Heart left ventricle (tissue), 16 donors: Measurements from ENCODE around the gene SNAP25. TPM values are rescaled to one million over a fixed set of nuclear protein-coding genes. Genes with fewer than 3 reads are reported as not detected.

Source experiments
- ATAC-seq, 4 donors: fragments of 200-7000 bp; cut with Tn5 transposase; one replicate each; pipeline ENCODE4 v1.9.1; 2020 to 2022; ENCODE audit warnings: moderate library complexity in 4 of 4, mild to moderate bottlenecking in 3 of 4, moderate number of reproducible peaks in 1 of 4
- DNase-seq, 5 donors: peaks; one replicate each; pipeline ENCODE4 v3.0.0-alpha.2; 2020
- H3K27ac ChIP-seq, 12 donors: fragments of 200-600 bp; sonication (generic) in 4 of 12; one replicate each; pipeline versions ENCODE4 v1.5.0 to v1.8.0; 2016 to 2022; ENCODE audit warnings: mild to moderate bottlenecking in 2 of 12
- H3K27me3 ChIP-seq, 9 donors: fragments of 200-600 bp; sonication (generic) in 2 of 9; one replicate each; pipeline versions ENCODE4 v1.5.1 to v1.8.0; 2016 to 2022; ENCODE audit warnings: mild to moderate bottlenecking in 3 of 9
- H3K36me3 ChIP-seq, 9 donors: fragments of 200-600 bp; sonication (generic) in 2 of 9; one replicate each; pipeline versions ENCODE4 v1.5.0 to v1.8.0; 2018 to 2022; ENCODE audit warnings: mild to moderate bottlenecking in 2 of 9
- H3K4me1 ChIP-seq, 12 donors: fragments of 200-600 bp; sonication (generic) in 4 of 12; one replicate each; pipeline versions ENCODE4 v1.5.0 to v1.8.0; 2016 to 2022; ENCODE audit warnings: mild to moderate bottlenecking in 3 of 12
- H3K4me3 ChIP-seq, 12 donors: fragments of 200-600 bp; sonication (generic) in 4 of 12; one replicate each; pipeline versions ENCODE4 v1.5.0 to v1.8.0; 2017 to 2022; ENCODE audit warnings: mild to moderate bottlenecking in 9 of 12, moderate library complexity in 4 of 12
- H3K9me3 ChIP-seq, 12 donors: fragments of 200-600 bp; sonication (generic) in 4 of 12; one replicate each; pipeline versions ENCODE4 v1.5.0 to v1.8.0; 2016 to 2022; ENCODE audit warnings: mild to moderate bottlenecking in 1 of 12
- POLR2A ChIP-seq, 2 donors: fragments of 450-650 bp; IDR thresholded peaks; one replicate each; pipeline ENCODE4 v1.6.1; 2017; ENCODE audit warnings: antibody characterized with exemption in 2 of 2, mild to moderate bottlenecking in 2 of 2, moderate library complexity in 2 of 2
- WGBS, 4 donors: extraction: QIAGEN DNeasy Blood & Tissue Kit in 2 of 4; methylation state at CpG; one replicate each; pipeline versions ENCODE4 v1.1.5 to v1.1.7; 2013 to 2018; 5-methylcytosine and 5-hydroxymethylcytosine counted together
- intact Hi-C, 10 donors: fragments of 100-400 bp; cut with DNase I; formaldehyde crosslinking; loops; one replicate each; pipeline versions ENCODE4 v1.11.1 to v1.14.2; 2022
- polyA plus RNA-seq, 2 donors: library from polyadenylated mRNA; stranded (reverse); fragments of 200-250 nt; gene quantifications; one replicate each; pipeline ENCODE4 v1.2.3, GENCODE V29; 2013
- total RNA-seq, 9 donors: library from RNA; depleted of rRNA in 2 of 9; stranded (reverse); fragments of >200 nt in 2 of 9; fragmentation: NEBNext Ultra II Directional in 3 of 9; extraction: Animal tissue kit (Norgen Biotek cat#: 25700) in 3 of 9; gene quantifications; one replicate each; pipeline versions ENCODE4 v1.1.0 to v1.2.4, GENCODE V29; 2016 to 2023
- TF ChIP-seq, protein P1 (sequence below), 12 donors: fragments of 200-600 bp; sonication (generic) in 4 of 12; IDR thresholded peaks; one replicate each; pipeline versions ENCODE4 v1.5.0 to v1.8.0; 2018 to 2022; ENCODE audit warnings: antibody characterized with exemption in 12 of 12, mild to moderate bottlenecking in 5 of 12
- donor health status: ischemic (EF 13 %, LVEDD 7.1; RV severe dilation, severe dysfunction).
- donor health status: healthy with polysubstance abuse.
- donor health status: DM: no; HTN: yes; CAD: no.
- donor health status: DM: no; HTN: no; CAD: no.
- donor health status: ischemic (EF 25% LVEDD 6.9; RV normal size, moderate dysfunction).
- donor health status: ischemic (EF 25% LVEDD 5.7; RV mildly dilated, moderate dysfunction).
- donor health status: healthy.
- donor health status: DM: yes; HTN: yes; CAD: no.
- donor health status: ischemic (EF 35%, LVEDD 5.7; RV mildly dilated, moderate dysfunction).
- donor health status: nonischemic (EF 11% LVEDD 7.7; RV severe dilation, severe dysfunction).
- donor health status: DM: yes; HTN: yes; CAD: no.
- donor health status: PGD.
- donor health status: ischemic (EF 29% LVEDD 5.4; RV normal size, mild dysfunction).
- donor health status: nonischemic (EF 23%, LVEDD 6.1; RV moderate dilation, normal function).

The SNAP25 gene
- total and polyA plus RNA-seq, 11 donors = 0.10 to 0.91 (median 0.40) TPM; not detected in 5

DNA sequence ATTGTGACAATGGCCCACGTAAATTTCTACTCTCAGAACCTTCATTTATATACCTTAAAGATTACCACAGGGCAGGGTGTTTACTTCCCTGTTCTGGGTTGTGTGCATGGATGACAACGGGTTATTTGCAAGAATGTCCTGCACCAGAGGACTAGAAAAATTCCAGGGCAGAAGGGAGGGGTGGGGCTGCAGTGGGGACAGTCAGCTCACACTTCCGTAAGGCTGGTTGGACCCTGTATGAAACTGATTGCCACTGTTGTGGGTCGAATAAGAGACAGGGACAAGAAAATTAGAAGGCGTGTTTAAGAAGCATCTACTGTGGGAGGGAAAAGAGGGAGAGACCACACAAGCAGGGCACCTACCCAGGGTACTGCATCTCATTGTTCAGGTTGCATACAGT, 96.5 kb downstream of the SNAP25 start:
- 53 to 60% (median 56%) methylated on average over 5 of the region's 5 CpGs for WGBS, 4 donors
- intact Hi-C loops = loop anchor here in 1 of 10 donors (10.0 kb wide), 1 partner anchor 110 kb away; no protein-coding TSS in a partner anchor

DNA sequence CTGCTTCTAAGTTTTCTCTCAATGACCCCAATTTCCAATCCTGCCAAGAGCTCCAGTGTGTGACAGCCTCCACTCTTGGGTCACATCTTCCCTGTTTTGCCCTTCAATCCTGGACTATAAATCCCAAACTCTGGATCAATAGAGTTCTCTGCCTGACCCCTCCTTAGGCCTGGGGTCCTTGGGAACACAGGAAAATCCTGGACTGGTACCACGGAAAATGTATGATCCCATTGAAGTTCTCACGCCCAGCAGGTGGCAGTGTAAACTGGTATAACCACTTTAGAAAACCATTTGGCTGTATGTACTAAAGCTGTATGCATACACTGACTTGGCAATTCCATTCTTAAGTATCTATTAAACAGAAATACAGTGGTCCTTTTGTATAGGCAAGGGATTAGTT, 98.0 kb downstream of the SNAP25 start:
- H3K27me3 ChIP-seq = no peaks in the 10 kb centered on the region
- ATAC-seq = no peak
- no peak overlapping the region for H3K4me3 ChIP-seq
- H3K36me3 ChIP-seq = no peaks in the 10 kb centered on the region
- TF ChIP-seq, protein P1, sequence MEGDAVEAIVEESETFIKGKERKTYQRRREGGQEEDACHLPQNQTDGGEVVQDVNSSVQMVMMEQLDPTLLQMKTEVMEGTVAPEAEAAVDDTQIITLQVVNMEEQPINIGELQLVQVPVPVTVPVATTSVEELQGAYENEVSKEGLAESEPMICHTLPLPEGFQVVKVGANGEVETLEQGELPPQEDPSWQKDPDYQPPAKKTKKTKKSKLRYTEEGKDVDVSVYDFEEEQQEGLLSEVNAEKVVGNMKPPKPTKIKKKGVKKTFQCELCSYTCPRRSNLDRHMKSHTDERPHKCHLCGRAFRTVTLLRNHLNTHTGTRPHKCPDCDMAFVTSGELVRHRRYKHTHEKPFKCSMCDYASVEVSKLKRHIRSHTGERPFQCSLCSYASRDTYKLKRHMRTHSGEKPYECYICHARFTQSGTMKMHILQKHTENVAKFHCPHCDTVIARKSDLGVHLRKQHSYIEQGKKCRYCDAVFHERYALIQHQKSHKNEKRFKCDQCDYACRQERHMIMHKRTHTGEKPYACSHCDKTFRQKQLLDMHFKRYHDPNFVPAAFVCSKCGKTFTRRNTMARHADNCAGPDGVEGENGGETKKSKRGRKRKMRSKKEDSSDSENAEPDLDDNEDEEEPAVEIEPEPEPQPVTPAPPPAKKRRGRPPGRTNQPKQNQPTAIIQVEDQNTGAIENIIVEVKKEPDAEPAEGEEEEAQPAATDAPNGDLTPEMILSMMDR (IDR thresholded peaks at IDR 0.05) = peak in 6 of 12 donors; percentile 18 to 30 (median 22)
- TF ChIP-seq POLR2A (IDR thresholded peaks at IDR 0.05) = no peak
- no peak for DNase-seq
- peaks cover 0 to 10% (median 0%) of the 10 kb centered on the region in 12 donors for H3K9me3 ChIP-seq
- H3K4me1 ChIP-seq = peaks cover 0 to 10% (median 4%) of the 10 kb centered on the region in 12 donors
- H3K27ac ChIP-seq = no peak overlapping the region
- intact Hi-C loops = loop anchor here in 1 of 10 donors (10.0 kb wide), 1 partner anchor 108 kb away; no protein-coding TSS in a partner anchor
- WGBS, 4 donors = 65 to 80% (median 72%) methylated on average over 2 of the region's 2 CpGs

More for the DNA sequence above, 96.5 kb downstream of the SNAP25 start:
- no peaks in the 10 kb centered on the region for H3K36me3 ChIP-seq
- H3K4me3 ChIP-seq = no peak overlapping the region
- H3K27ac ChIP-seq = no peak overlapping the region
- peaks cover 0 to 10% (median 4%) of the 10 kb centered on the region in 12 donors for H3K4me1 ChIP-seq
- ATAC-seq = no peak
- peaks cover 0 to 10% (median 0%) of the 10 kb centered on the region in 12 donors for H3K9me3 ChIP-seq
- H3K27me3 ChIP-seq = peaks cover 0 to 5% (median 0%) of the 10 kb centered on the region in 9 donors
- no peak for DNase-seq
- no peak for TF ChIP-seq POLR2A (IDR thresholded peaks at IDR 0.05)
- TF ChIP-seq, protein P1 (IDR thresholded peaks at IDR 0.05) = no peak

DNA sequence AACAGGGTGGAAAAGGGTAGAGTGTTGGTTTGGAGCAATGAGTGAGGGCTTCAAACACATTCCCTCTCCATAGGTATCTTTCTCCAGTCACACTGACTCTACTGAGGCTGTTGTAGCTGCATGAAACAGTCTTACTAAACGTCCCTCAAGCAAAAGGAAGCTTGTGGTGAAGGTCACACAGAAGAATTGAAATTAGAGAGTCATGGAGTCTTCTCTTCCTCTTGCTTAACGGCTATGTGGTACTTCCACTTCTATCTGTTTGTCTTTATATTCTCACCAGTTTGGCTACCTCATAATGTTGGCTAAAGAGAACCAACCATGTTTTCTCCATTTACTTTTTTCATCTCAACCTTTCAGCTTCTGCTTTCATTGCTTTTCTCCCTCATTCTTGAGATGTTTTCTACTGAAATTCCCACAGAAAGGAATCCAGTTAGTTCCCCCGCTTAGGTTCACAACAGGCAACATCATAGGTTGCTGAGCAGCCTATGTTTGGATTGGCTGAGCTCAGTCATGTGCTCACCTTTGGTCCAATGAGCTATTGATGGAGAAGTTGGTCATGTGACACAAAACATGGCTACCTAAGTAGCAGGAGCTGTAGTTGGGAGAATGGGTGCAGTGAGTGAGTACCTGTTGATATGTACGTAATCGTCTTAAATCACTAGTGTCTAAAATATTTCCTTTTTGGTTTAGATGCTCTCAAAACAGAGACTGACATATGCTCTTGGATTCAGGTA, 99.8 kb downstream of the SNAP25 start:
- Histone ChIP-seq H3K4me3 (no peak overlapping the region), H3K4me1 (peaks cover 0 to 10% (median 4%) of the 10 kb centered on the region in 12 donors), H3K9me3 (peaks cover 0 to 10% (median 0%) of the 10 kb centered on the region in 12 donors), H3K36me3 (no peaks in the 10 kb centered on the region), H3K27me3 (no peaks in the 10 kb centered on the region), H3K27ac (no peak overlapping the region)
- WGBS, 4 donors = 80 to 90% (median 84%) methylated on average over 5 of the region's 5 CpGs
- DNase-seq = no peak
- no peak for TF ChIP-seq POLR2A (IDR thresholded peaks at IDR 0.05)
- TF ChIP-seq, protein P1 (IDR thresholded peaks at IDR 0.05) = no peak
- ATAC-seq = no peak
- intact Hi-C loops = loop anchor here in 1 of 10 donors (10.0 kb wide), 1 partner anchor 106 kb away; no protein-coding TSS in a partner anchor

DNA sequence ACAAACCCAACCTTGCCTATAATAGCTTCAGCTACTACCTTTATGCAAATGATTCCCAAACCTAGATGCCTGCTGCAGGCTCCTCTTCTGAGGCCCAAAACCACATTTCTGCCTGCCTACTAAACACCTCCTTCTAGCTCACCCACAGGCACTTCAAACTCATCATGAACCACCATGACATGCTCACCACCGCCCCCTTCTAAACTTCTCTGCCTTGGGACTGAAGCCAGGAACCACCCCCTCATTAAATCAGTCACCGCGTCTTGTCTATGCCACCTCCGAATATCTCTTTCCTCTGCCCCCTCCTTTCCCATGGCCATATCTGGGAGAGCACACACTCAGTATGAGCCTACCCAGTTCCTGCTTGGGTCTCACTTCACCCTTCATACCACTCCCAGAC, 101.2 kb downstream of the SNAP25 start:
- DNase-seq (no peak), ATAC-seq (no peak)
- no peak for TF ChIP-seq POLR2A (IDR thresholded peaks at IDR 0.05)
- TF ChIP-seq, protein P1 (IDR thresholded peaks at IDR 0.05) = no peak
- Histone ChIP-seq H3K27me3 (no peaks in the 10 kb centered on the region), H3K27ac (no peak overlapping the region), H3K36me3 (no peaks in the 10 kb centered on the region), H3K4me1 (peaks cover 0 to 6% (median 0%) of the 10 kb centered on the region in 12 donors), H3K4me3 (no peak overlapping the region), H3K9me3 (peaks cover 0 to 10% (median 0%) of the 10 kb centered on the region in 12 donors)
- intact Hi-C loops = loop anchor here in 1 of 10 donors (10.0 kb wide), 1 partner anchor 105 kb away; no protein-coding TSS in a partner anchor
- whole genome bisulfite sequencing, 4 donors = 46 to 58% (median 48%) methylated on average over 4 of the region's 4 CpGs
